ENCODE data around the gene SEMA4D.

Gene SEMA4D

GRCh38 chr9:89497978-89498851 is at the start of gene SEMA4D:
Gene SEMA4D (minus strand): TSS chr9:89498113. CDS start chr9:89405456, 92,657 bp downstream.
- no peak for DNase-seq

DNA sequence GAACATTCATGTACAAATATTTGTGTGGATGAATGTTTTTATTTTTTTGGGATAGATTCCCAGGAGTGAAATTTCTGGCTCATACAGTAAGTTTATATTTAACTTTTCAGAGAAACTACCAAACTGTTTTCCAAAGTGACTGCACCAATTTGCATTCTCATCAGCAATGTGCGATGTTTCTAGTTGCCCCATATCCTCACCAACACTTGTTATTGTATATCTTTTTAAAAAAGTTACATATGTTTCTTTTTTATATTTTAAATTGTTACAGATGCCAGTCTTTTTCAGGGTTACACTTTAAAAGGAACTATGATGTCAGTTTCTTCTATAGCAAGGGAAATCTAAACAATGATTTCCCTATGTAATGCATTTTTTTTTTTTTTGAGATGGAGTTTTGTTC is 49.1 kb upstream of the SEMA4D start:
- DNase-seq = no peak

DNA sequence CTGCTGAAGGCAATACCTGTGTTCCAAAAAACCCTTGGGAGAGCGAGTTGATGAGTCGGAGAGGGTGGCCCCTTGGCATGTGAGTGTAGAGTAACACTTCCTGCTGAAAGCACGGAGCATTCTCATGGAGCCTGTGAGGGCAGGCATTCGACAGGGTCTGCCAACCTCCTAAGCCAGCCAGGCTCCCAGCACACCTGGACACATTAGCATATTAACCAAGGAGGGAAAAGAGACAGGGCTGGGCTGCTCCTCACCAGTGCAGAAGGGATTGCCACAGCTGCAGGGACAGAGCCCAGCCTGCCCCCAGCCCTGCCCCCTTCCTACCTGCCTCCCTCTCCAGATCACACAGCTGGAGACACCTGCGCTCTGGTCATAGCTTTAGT is 46.4 kb upstream of the SEMA4D start:
- DNase-seq = no peak

- no peak for DNase-seq
Measured at GRCh38 chr9:89543621-89544278, 45.8 kb upstream of the SEMA4D start.

GRCh38 chr9:89543111-89543510 is 45.2 kb upstream of the SEMA4D start:
- no peak for DNase-seq

- peak; percentile 21 for DNase-seq
Measured at GRCh38 chr9:89542401-89543021, 44.6 kb upstream of the SEMA4D start.

DNA sequence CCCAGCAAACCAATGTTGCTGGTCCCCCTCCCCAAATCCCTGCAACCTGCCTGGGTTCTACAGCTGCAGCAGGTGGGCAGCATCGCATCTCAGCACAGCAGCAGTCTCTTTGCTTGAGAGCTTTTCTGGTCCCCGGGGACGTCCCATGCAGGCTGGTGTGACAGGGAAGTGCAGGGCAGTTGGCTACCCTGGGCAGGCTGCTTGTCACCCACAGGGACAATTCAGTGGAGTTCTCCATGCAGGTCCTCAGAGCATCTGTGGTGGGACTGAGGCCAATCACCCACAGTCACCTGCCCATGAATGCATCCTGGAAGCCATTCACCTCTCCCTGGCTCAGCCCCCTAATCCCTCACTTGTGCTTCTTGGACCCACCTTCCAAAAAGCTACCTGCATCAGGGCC is 43.9 kb upstream of the SEMA4D start:
- DNase-seq = no peak

- no peak for DNase-seq
Measured at GRCh38 chr9:89539374-89539773, 41.5 kb upstream of the SEMA4D start.

- DNase-seq = no peak
Measured at GRCh38 chr9:89538871-89539270, 41.0 kb upstream of the SEMA4D start.

DNA sequence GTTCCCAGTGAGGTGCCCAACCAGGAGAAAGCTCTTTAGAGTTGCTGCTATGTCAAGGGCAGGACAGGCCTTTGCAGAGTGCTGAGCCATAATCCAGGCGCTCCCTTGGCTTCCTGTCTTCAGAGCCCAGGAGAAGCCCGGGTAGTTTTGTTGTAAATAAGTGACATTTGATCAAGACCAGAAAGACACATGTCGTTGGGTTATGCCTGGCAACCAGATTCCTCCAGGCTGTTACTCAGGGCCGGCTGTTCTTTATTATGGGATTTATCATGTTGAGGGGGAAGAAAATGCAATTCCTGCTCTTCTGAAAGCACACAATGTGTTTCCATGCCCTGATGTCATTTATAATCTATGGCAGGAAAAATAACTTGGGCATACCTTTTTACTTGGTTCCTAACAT is 39.3 kb upstream of the SEMA4D start:
- DNase-seq = no peak

DNA sequence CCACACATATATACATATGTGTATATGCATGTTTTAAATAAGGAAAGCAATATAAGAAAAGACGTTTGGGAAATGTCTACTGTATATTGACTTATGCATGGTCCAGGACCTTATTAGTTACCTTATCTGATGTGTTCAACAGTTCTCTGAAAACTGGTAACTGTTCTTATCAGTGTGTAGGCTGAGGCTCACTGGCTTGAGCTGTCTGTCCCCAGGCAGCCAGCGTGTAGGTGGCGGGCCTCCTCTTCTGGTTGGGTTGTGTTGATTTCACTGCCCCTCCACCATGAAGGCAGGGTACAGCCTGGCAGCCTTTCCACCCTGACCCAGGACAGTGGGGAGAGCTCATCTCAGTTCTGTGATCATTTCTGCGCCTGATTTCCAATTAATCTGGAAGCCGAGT is 38.7 kb upstream of the SEMA4D start:
- DNase-seq = no peak

DNA sequence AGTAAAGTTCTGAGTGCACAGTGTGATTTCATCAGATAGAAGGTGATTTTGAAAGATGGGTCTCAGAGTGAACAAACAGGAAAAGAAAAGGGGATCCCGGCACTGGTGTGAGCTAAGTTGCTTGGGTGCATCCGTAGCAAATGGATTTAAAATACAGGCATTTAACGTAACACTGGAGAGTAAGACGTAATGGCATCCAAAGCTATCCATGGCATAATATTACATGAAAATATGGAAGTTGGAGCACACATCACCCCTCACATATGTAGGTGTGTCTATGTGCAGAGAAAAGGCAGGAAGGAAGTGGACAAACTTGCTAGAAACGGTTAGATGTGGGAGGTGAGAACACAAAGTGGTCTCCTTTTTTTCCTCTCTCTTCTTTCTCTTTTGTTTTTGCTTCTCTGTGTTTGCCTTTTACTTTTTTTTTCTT is 38.2 kb upstream of the SEMA4D start:
- DNase-seq = no peak

DNA sequence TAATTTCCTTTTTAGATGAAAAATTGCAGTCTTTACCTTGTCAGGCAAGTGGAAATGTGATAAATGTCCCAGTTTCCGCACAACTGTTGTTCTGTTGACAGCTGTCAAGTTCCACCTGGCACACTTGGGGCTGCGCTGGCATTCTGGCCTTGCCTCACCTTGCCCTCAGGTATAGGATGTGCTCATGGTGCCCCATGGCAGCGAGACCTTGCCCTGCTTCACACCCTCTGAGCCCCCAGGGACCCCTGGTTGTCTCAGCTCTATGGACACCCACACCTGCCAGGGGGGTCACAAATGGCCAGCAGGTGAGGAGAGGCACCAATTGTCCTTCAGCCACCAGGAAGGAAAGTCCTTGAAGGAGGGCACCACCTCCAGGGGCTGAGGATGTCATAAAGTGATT is 37.5 kb upstream of the SEMA4D start:
- DNase-seq = no peak

DNA sequence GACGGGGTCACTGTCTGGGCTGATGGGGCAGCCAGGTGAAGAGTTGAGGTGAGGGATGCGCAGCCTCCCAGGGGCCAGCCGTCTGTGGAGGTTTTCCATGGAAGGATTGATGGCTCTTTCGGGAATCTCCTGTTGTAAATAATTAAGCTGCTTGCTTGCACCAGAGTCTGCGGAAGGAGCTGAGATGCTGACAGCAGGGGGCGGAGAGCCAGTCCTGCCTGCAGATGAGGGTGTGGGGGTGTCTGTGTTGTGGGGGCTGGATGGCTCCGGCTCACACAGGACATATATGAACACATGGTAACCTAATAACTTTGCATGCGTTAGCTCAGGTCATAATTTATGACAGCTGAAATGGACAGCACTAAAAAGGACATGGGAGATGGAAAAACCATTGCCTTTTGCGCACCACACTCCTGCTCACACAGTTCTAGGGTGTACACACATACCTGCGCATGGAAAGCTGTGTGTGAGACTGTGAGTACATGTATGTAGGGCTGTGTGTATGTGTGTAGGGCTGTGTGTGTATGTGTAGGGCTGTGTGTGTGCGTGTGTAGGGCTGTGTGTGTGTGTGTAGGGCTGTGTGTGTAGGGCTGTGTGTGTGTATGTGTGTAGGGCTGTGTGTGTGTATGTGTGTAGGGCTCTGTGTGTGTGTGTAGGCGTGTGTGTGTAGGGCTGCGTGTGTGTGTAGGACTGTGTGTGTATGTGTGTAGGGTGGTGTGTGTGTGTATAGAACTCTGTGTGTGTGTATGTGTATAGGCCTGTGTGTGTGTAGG is 36.8 kb upstream of the SEMA4D start:
- DNase-seq = no peak

- DNase-seq = no peak
Measured at GRCh38 chr9:89533411-89534095, 35.6 kb upstream of the SEMA4D start.

DNA sequence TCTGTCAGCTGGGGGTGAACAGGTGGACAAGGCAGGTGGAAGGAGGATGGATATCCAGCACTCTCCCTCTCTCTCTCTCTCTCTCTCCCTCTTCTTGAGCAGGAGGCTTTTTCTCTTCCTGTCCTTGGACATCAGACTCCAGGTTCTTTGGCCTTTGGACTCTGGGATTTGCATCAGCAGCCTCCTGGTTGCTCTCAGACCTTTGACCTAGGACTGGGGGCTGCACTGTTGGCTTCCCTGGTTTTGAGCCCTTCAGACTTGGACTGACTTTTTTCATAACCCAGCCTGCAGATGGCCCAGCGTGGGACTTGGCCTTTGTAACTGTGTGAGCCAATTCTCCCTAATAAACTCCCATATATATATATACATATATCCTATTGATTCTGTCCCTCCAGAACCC is 35.0 kb upstream of the SEMA4D start:
- no peak for DNase-seq

DNA sequence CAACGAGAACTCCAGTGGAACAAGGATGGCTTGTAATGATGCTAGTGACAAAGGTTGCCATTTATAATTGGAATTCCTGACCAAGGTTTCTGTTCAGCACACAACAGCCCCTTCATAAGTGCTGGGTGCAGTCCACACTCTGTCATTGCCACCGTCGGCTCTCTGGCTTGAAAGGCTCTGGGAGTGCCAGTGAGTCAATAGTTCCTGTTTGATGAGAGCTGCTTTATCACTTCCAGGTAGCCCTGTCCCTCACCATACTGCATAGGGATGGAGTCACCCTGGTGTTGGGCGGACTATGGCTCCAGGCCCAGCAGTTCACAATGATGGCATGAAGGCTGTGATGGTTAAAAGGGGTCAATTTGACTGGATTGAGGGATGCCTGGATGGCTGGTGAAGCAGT is 34.6 kb upstream of the SEMA4D start:
- DNase-seq = no peak

DNA sequence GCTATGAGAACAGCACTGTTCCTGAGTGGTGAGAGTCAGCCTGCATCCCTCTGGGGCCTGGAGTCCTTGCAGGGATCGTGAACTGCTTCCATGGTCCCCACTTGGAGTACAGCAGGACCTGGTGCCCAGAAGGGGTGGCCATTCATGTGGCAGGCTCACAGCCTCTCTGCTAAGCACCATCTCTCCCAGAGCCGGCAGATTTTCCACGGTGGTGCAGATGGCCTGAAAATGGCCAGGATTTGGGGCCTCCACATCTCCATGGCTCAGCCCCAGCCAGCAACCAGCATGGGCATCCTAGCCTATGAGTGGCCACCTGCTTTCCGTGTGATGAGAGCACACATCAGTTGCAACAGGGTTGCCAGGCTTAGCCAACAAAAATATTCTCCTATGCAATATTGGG is 33.9 kb upstream of the SEMA4D start:
- DNase-seq = no peak

DNA sequence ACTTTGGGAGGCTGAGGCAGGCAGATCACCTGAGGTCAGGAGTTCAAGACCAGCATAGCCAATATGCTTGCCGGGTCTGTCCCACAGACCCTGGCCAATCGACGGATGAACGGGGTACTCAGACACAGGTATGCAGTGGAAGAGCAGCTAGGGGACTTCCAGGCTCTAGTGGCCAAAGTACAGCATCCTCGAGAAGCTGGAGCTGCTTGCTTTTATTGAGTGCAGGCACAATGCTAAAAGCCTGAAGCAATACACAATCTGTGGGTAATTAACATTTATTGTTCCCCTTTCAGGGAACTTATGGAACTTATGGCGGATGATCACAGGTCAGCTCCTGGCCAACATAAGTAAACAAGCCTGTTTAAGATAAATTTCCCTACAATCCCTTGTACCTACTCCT is 32.8 kb upstream of the SEMA4D start:
- no peak for DNase-seq

- DNase-seq = no peak
Measured at GRCh38 chr9:89529243-89530035, 31.5 kb upstream of the SEMA4D start.

DNA sequence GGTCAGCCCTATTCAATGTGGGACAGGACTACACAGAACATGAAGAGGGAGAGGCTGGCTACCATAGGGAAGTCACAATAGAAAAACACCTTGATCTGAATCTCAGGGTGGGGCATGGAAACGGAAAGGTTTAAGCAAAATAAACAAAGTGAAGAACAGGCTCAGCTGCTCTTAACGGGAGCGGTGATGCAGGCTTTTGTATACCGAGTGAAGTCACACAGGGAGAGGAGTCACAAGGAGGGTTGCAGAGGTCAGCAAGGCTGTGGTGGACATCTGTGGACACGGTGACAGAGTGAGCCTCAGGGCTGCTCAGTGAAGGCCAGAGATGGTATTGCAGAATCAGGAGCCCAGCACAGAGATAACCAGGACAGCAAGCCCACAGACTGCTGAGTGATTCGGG is 30.6 kb upstream of the SEMA4D start:
- DNase-seq = no peak

DNA sequence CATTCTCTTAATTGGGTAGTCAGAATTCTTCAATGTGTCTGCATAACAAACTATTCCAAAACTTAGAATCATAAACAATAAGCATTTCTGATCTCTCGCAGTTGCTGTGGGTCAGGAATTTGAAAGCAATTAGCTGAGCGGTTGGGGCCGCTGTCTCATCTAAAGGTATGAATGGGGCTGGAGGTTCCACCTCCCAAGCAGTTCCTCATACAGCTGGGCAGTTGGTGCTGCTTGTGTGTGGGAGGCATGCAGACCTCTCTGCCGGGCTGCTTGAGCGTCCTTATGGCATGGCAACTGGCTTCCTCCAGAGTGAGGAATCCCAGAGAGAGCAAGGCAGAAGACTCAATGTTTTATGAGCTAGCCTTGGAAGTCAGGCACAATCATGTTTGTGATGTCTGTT is 30.2 kb upstream of the SEMA4D start:
- no peak for DNase-seq
